KMS-11 (cell line): ENCODE data around the gene LPP.

Source experiments
- H2AFZ ChIP-seq: fragments of 200-600 bp; sonication (generic); 2 replicates; pipeline ENCODE4 v1.6.1; 2016; ENCODE audit warnings: antibody characterized with exemption, mixed run types, low read depth
- H3K27ac ChIP-seq: fragments of 200-600 bp; sonication (generic); 2 replicates; pipeline ENCODE4 v1.6.1; 2016; ENCODE audit warnings: mild to moderate bottlenecking, mixed run types
- H3K27me3 ChIP-seq: fragments of 200-600 bp; sonication (generic); 2 replicates; pipeline ENCODE4 v1.6.1; 2017; ENCODE audit warnings: mild to moderate bottlenecking, low read depth, mixed run types, moderate library complexity; ENCODE audit not compliant: insufficient read depth
- H3K36me3 ChIP-seq: fragments of 200-600 bp; sonication (generic); 2 replicates; pipeline ENCODE4 v1.6.1; 2017; ENCODE audit warnings: mild to moderate bottlenecking, mixed run types; ENCODE audit not compliant: insufficient read depth
- H3K4me1 ChIP-seq: fragments of 200-600 bp; sonication (generic); 2 replicates; pipeline ENCODE4 v1.6.1; 2016; ENCODE audit warnings: mild to moderate bottlenecking, low read depth, mixed run types; ENCODE audit not compliant: poor library complexity, severe bottlenecking
- H3K4me2 ChIP-seq: fragments of 200-600 bp; sonication (generic); 2 replicates; pipeline ENCODE4 v1.7.0; 2016; ENCODE audit warnings: mild to moderate bottlenecking, mixed run types
- H3K4me3 ChIP-seq: fragments of 200-600 bp; sonication (generic); IDR thresholded peaks from 2 replicates; pipeline ENCODE4 v1.6.1; 2017; ENCODE audit warnings: low read depth, low read length, mixed read lengths; ENCODE audit not compliant: insufficient read depth
- H3K79me2 ChIP-seq: fragments of 200-600 bp; sonication (generic); 2 replicates; pipeline ENCODE4 v1.6.1; 2016; ENCODE audit warnings: low read depth, mixed run types; ENCODE audit not compliant: insufficient read depth
- H3K9ac ChIP-seq: fragments of 200-600 bp; sonication (generic); 2 replicates; pipeline ENCODE4 v1.6.1; 2016; ENCODE audit warnings: mild to moderate bottlenecking, mixed run types
- H4K20me1 ChIP-seq: fragments of 200-600 bp; sonication (generic); 2 replicates; pipeline ENCODE4 v1.6.1; 2016; ENCODE audit warnings: mild to moderate bottlenecking, mixed run types; ENCODE audit not compliant: insufficient read depth
- CTCF ChIP-seq: fragments of 200-600 bp; sonication (generic); conservative IDR thresholded peaks from 2 replicates; pipeline ENCODE4 v1.6.1; 2017; ENCODE audit warnings: low read depth, mild to moderate bottlenecking, antibody characterized with exemption, low read length, moderate library complexity, mixed read lengths

LPP gene

GRCh38 chr3:188310270-188310710, 156.3 kb downstream of the LPP start:
- no peaks in the 10 kb centered on the region for H3K36me3 ChIP-seq
- H3K27me3 ChIP-seq: peaks cover 49% of the 10 kb centered on the region
- H3K79me2 ChIP-seq: no peaks in the 10 kb centered on the region
- peaks cover 8% of the 10 kb centered on the region; the same call in 1 of the 2 replicates for H4K20me1 ChIP-seq
- H3K4me2 ChIP-seq: peak overlapping the region; percentile 83
- H3K4me3 ChIP-seq: no peak overlapping the region
- no peak overlapping the region for H3K9ac ChIP-seq
- no peak overlapping the region for H3K27ac ChIP-seq
- TF ChIP-seq CTCF: no peak
- H3K4me1 ChIP-seq: peaks cover 18% of the 10 kb centered on the region
- no peak overlapping the region for H2AFZ ChIP-seq

GRCh38 chr3:188315553-188315952, 161.6 kb downstream of the LPP start:
- Histone ChIP-seq H3K79me2 (no peaks in the 10 kb centered on the region), H3K27me3 (peaks cover 15% of the 10 kb centered on the region; the same call in 1 of the 2 replicates), H3K36me3 (no peaks in the 10 kb centered on the region), H3K9ac (no peak overlapping the region), H3K4me2 (no peak overlapping the region), H3K27ac (no peak overlapping the region), H3K4me3 (no peak overlapping the region), H2AFZ (no peak overlapping the region), H3K4me1 (peaks cover 3% of the 10 kb centered on the region), H4K20me1 (no peaks in the 10 kb centered on the region)
- no peak for TF ChIP-seq CTCF

GRCh38 chr3:188316021-188316722, 162.2 kb downstream of the LPP start:
- peaks cover 9% of the 10 kb centered on the region; the same call in 1 of the 2 replicates for H3K27me3 ChIP-seq
- no peak overlapping the region for H3K27ac ChIP-seq
- no peaks in the 10 kb centered on the region for H3K36me3 ChIP-seq
- no peaks in the 10 kb centered on the region for H4K20me1 ChIP-seq
- no peak overlapping the region for H3K9ac ChIP-seq
- H3K79me2 ChIP-seq: no peaks in the 10 kb centered on the region
- no peak overlapping the region for H3K4me2 ChIP-seq
- no peak for TF ChIP-seq CTCF
- no peak overlapping the region for H2AFZ ChIP-seq
- no peaks in the 10 kb centered on the region for H3K4me1 ChIP-seq
- H3K4me3 ChIP-seq: no peak overlapping the region

- Histone ChIP-seq H2AFZ (no peak overlapping the region), H3K27ac (no peak overlapping the region), H3K36me3 (no peaks in the 10 kb centered on the region), H3K79me2 (no peaks in the 10 kb centered on the region), H4K20me1 (no peaks in the 10 kb centered on the region), H3K4me2 (no peak overlapping the region), H3K9ac (no peak overlapping the region), H3K4me1 (no peaks in the 10 kb centered on the region), H3K27me3 (peaks cover 5% of the 10 kb centered on the region; the same call in 1 of the 2 replicates), H3K4me3 (no peak overlapping the region)
- no peak for TF ChIP-seq CTCF
Measured at GRCh38 chr3:188316723-188317070, 162.7 kb downstream of the LPP start.
